IMR-90 (cell line): ENCODE data around the gene VMAC. TPM values are rescaled to one million over a fixed set of nuclear protein-coding genes. Genes with fewer than 3 reads are reported as not detected.

Source experiments
- ATAC-seq: fragments of 200-7000 bp; cut with Tn5 transposase; 2 replicates; pipeline ENCODE4 v1.9.1; 2020; ENCODE audit warnings: low read depth, mild to moderate bottlenecking, moderate library complexity
- BruUV-seq: library from RNA; stranded (reverse); fragments of 400-500 nt; replicated peaks from 2 replicates; lab custom pipeline; 2021; lab: Mats Ljungman, UMichigan
- CTCF ChIA-PET: fragments of 300-600 bp; formaldehyde crosslinking; extraction: SDS; loops from one replicate; lab custom pipeline; 2021; ENCODE audit warnings: antibody characterized with exemption; lab: Yijun Ruan, JAX
- POLR2A ChIA-PET: fragments of 300-600 bp; sonication (Branson Sonifier 250); formaldehyde crosslinking; loops from one replicate; lab custom pipeline; 2022; ENCODE audit warnings: antibody characterized with exemption; ENCODE audit not compliant: unreplicated experiment; lab: Charles Lee
- DNase-seq: peaks from one replicate; pipeline ENCODE4 v3.0.0; 2013
- H2AFZ ChIP-seq: replicated peaks from 2 replicates; pipeline ENCODE3; 2013; ENCODE audit warnings: low read length, mild to moderate bottlenecking; ENCODE audit not compliant: poor library complexity
- H2AK5ac ChIP-seq: 2 replicates; pipeline ENCODE4 v1.6.1; 2013; ENCODE audit warnings: low read depth, low read length, inconsistent platforms
- H2AK9ac ChIP-seq: replicated peaks from 2 replicates; pipeline ENCODE3; 2013; ENCODE audit warnings: mild to moderate bottlenecking, low read depth, low read length, moderate library complexity; ENCODE audit not compliant: poor library complexity
- H2BK120ac ChIP-seq: 2 replicates; pipeline ENCODE4 v1.6.1; 2013; ENCODE audit warnings: low read depth, low read length, inconsistent platforms
- H2BK15ac ChIP-seq: 3 replicates; pipeline ENCODE4 v1.6.1; 2013; ENCODE audit warnings: low read depth, low read length, inconsistent platforms
- H2BK20ac ChIP-seq: 2 replicates; pipeline ENCODE4 v1.6.1; 2013; ENCODE audit warnings: low read depth, mild to moderate bottlenecking, inconsistent platforms, low read length, moderate library complexity
- H2BK5ac ChIP-seq: 2 replicates; pipeline ENCODE4 v1.6.1; 2013; ENCODE audit warnings: mild to moderate bottlenecking, low read depth, low read length, inconsistent platforms; ENCODE audit not compliant: poor library complexity, severe bottlenecking
- H3K14ac ChIP-seq: replicated peaks from 2 replicates; pipeline ENCODE4 v1.6.1; 2013; ENCODE audit warnings: low read depth, low read length, inconsistent platforms
- H3K18ac ChIP-seq: 2 replicates; pipeline ENCODE4 v1.6.1; 2013; ENCODE audit warnings: low read depth, low read length, control low read depth
- H3K23ac ChIP-seq: 2 replicates; pipeline ENCODE4 v1.6.1; 2013; ENCODE audit warnings: low read depth, low read length, inconsistent platforms
- H3K27ac ChIP-seq: 2 replicates; pipeline ENCODE4 v1.5.1; 2013; ENCODE audit warnings: mild to moderate bottlenecking, control low read depth, low read length; ENCODE audit not compliant: insufficient read depth
- H3K27me3 ChIP-seq: 2 replicates; pipeline ENCODE4 v1.6.1; 2013; ENCODE audit warnings: low read length; ENCODE audit not compliant: control insufficient read depth, insufficient read depth
- H3K36me3 ChIP-seq: 2 replicates; pipeline ENCODE4 v1.6.1; 2013; ENCODE audit warnings: low read length, mixed read lengths; ENCODE audit not compliant: control insufficient read depth, insufficient read depth
- H3K4ac ChIP-seq: 2 replicates; pipeline ENCODE4 v1.6.1; 2013; ENCODE audit warnings: low read depth, low read length, inconsistent platforms
- H3K4me1 ChIP-seq: 2 replicates; pipeline ENCODE4 v1.6.1; 2013; ENCODE audit warnings: low read length, mixed read lengths; ENCODE audit not compliant: control insufficient read depth, insufficient read depth
- H3K4me2 ChIP-seq: 2 replicates; pipeline ENCODE4 v1.6.1; 2013; ENCODE audit warnings: low read depth, mild to moderate bottlenecking, control low read depth, low read length, moderate library complexity
- H3K4me3 ChIP-seq: 2 replicates; pipeline ENCODE4 v1.5.1; 2013; ENCODE audit warnings: low read depth, mild to moderate bottlenecking, control low read depth, low read length, moderate library complexity; ENCODE audit not compliant: insufficient read depth
- H3K56ac ChIP-seq: 2 replicates; pipeline ENCODE4 v1.6.1; 2013; ENCODE audit warnings: low read length, inconsistent platforms; ENCODE audit not compliant: insufficient read depth; ENCODE audit errors: extremely low read depth
- H3K79me1 ChIP-seq, 2 experiments: 2 replicates each; pipeline ENCODE4 v1.6.1; 2013; ENCODE audit warnings: low read length in 2 of 2, inconsistent platforms in 1 of 2, low read depth in 1 of 2
- H3K9ac ChIP-seq: 2 replicates; pipeline ENCODE4 v1.6.1; 2013; ENCODE audit warnings: low read depth, low read length, control low read depth
- H3K9me1 ChIP-seq: 2 replicates; pipeline ENCODE4 v1.6.1; 2013; ENCODE audit warnings: low read length, inconsistent platforms; ENCODE audit not compliant: insufficient read depth
- H3K9me3 ChIP-seq: 2 replicates; pipeline ENCODE4 v1.6.1; 2013; ENCODE audit warnings: low read length; ENCODE audit not compliant: control insufficient read depth, insufficient read depth
- H4K20me1 ChIP-seq: 2 replicates; pipeline ENCODE4 v1.6.1; 2013; ENCODE audit warnings: low read length, inconsistent platforms; ENCODE audit not compliant: insufficient read depth
- H4K5ac ChIP-seq: 2 replicates; pipeline ENCODE4 v1.6.1; 2013; ENCODE audit warnings: mild to moderate bottlenecking, low read depth, low read length, control low read depth
- H4K8ac ChIP-seq, 2 experiments: 2 replicates each; pipeline ENCODE4 v1.6.1; 2013; ENCODE audit warnings: low read depth in 2 of 2, low read length in 2 of 2, control low read depth in 1 of 2, inconsistent platforms in 1 of 2
- H4K91ac ChIP-seq: 2 replicates; pipeline ENCODE4 v1.6.1; 2013; ENCODE audit warnings: low read depth, low read length, inconsistent platforms; ENCODE audit not compliant: insufficient read depth
- BHLHE40 ChIP-seq: fragments of 150-350 bp; IDR thresholded peaks from 2 replicates; pipeline ENCODE4 v1.6.1; 2016; ENCODE audit warnings: mild to moderate bottlenecking, low read depth, low read length
- FOS ChIP-seq: fragments of 150-350 bp; IDR thresholded peaks from 2 replicates; pipeline ENCODE4 v1.6.1; 2016; ENCODE audit warnings: low read depth, low read length
- MAZ ChIP-seq: IDR thresholded peaks from 2 replicates; pipeline ENCODE4 v1.6.1; 2012; ENCODE audit warnings: low read depth, mild to moderate bottlenecking, low read length, improper control_type of control experiment, moderate library complexity, borderline replicate concordance
- NFE2L2 ChIP-seq: fragments of 150-350 bp; IDR thresholded peaks from 2 replicates; pipeline ENCODE4 v1.6.1; 2016; ENCODE audit warnings: low read depth, mild to moderate bottlenecking, low read length
- WGBS, 2 experiments: methylation state at CpG; one replicate each; pipeline versions ENCODE4 v1.1.5 to v1.1.7; 2013; ENCODE audit warnings: missing lambda C conversion rate in 2 of 2; ENCODE audit not compliant: insufficient read length in 1 of 2; ENCODE audit errors: extremely low coverage in 2 of 2; 5-methylcytosine and 5-hydroxymethylcytosine counted together
- dilution Hi-C: fragments of 300-500 bp; cut with HindIII; formaldehyde crosslinking; loops from one replicate; pipeline ENCODE4 v1.14.3; 2018; ENCODE audit warnings: low sequenced_read_pairs; ENCODE audit not compliant: unreplicated experiment
- in situ Hi-C: fragments of 300-500 bp; cut with MboI; formaldehyde crosslinking; loops from 3 replicates; pipeline ENCODE4 v1.14.3; 2019; ENCODE audit warnings: low sequenced_read_pairs, inconsistent platforms, mixed read lengths
- intact Hi-C: fragments of 100-400 bp; cut with micrococcal nuclease; formaldehyde crosslinking; loops from 2 replicates; pipeline ENCODE4 v1.10.0; 2022
- polyA plus RNA-seq, 3 experiments: library from polyadenylated mRNA; depleted of rRNA; stranded (reverse); fragments of >200 nt; gene quantifications; 2 replicates each; pipeline ENCODE4 v1.2.3, GENCODE V29; 2012; ENCODE audit warnings: low replicate concordance in 1 of 3
- total RNA-seq: library from RNA; depleted of rRNA; stranded (reverse); fragments of >200 nt; gene quantifications from 2 replicates; pipeline ENCODE4 v1.2.3, GENCODE V29; 2012
- TF ChIP-seq, protein P1 (sequence below): fragments of 150-350 bp; IDR thresholded peaks from 2 replicates; pipeline ENCODE4 v1.6.1; 2017; ENCODE audit warnings: mild to moderate bottlenecking, antibody characterized with exemption, low read length, low read depth

Gene VMAC
- total and polyA plus RNA-seq, 2 of the 4 experiments (the other 2 are of a cell fraction): 1.4 to 3.1 TPM

DNA sequence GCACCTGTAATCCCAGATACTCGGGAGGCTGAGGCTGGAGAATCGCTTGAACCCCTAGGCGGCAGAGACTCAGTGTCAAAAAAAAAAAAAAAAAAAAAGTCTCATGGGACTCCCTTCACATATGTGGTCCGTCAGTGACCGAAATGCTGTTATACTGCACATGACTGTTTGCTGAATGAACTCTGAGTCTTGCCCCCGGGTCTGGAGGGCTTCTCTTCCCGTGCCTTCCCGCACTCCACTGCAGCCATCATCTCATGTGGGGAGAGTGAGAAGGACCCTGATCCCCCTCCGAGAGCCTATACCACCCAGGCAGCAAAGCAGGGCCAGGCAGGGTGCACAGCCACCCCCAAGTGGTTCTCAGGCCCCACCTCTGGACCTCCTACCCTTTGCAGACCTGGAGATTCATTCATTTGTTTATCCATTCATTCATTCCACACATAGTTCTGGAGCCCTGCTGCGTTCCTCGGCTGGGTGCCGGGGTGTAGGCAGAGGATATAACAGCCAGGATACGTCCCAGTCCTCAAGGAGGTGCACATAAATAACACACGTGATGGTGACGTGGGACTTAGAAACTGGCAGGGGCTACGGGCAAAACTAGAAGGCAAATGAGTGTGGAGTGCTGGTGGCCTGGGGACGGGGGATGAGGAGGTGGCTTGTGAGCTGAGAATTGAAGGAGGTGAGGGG is 15.2 kb upstream of the VMAC start:
- H4K91ac ChIP-seq: peak overlapping the region; percentile 90
- no peaks in the 10 kb centered on the region for H3K79me1 ChIP-seq
- peak overlapping the region; percentile 93 for H3K4ac ChIP-seq
- peak overlapping the region; percentile 95 for H2BK20ac ChIP-seq
- peak overlapping the region; percentile 83; the same call in 2 of the 3 replicates for H2BK15ac ChIP-seq
- peak overlapping the region; percentile 48 for H3K4me2 ChIP-seq
- TF ChIP-seq NFE2L2 (no peak), FOS (no peak), MAZ (0 out of 2 replicates have a peak, but pooled peaks have one; percentile 9), BHLHE40 (peak; percentile 81)
- TF ChIP-seq, protein P1, sequence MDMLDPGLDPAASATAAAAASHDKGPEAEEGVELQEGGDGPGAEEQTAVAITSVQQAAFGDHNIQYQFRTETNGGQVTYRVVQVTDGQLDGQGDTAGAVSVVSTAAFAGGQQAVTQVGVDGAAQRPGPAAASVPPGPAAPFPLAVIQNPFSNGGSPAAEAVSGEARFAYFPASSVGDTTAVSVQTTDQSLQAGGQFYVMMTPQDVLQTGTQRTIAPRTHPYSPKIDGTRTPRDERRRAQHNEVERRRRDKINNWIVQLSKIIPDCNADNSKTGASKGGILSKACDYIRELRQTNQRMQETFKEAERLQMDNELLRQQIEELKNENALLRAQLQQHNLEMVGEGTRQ: peak; percentile 78
- no TSS peak for BruUV-seq
- H2AFZ ChIP-seq: peak overlapping the region; percentile 87
- H3K4me3 ChIP-seq: no peak overlapping the region
- CTCF ChIA-PET: interaction anchor here (4.6 kb wide), 1 partner anchor 85 kb away, joined by 37 read pairs; the partner anchor contains the start of gene NRTN
- H3K36me3 ChIP-seq: peaks cover 2% of the 10 kb centered on the region; the same call in 1 of the 2 replicates
- peak overlapping the region; percentile 67 for H3K27ac ChIP-seq
- DNase-seq (peak; percentile 70), ATAC-seq (peak; percentile 65)
- peak overlapping the region; percentile 81 for H3K18ac ChIP-seq
- peak overlapping the region; percentile 60; the same call in 1 of the 2 replicates for H3K23ac ChIP-seq
- 19% methylated on average over 7 of the region's 17 CpGs; no CpG with 5 or more reads in 1 of the 2 experiments for WGBS, 2 experiments
- intact Hi-C loops: no loop called here
- no peaks in the 10 kb centered on the region for H3K9me3 ChIP-seq
- peak overlapping the region; percentile 26 for H4K5ac ChIP-seq
- H3K27me3 ChIP-seq: no peaks in the 10 kb centered on the region
- H3K4me1 ChIP-seq: peaks cover 19% of the 10 kb centered on the region
- POLR2A ChIA-PET: no interaction called here
- peak overlapping the region; percentile 28 to 93; a peak in 3 of 4 replicates for H4K8ac ChIP-seq
- in situ Hi-C loops: no loop called here
- H2AK5ac ChIP-seq: peak overlapping the region; percentile 82
- no peaks in the 10 kb centered on the region for H4K20me1 ChIP-seq
- no peak overlapping the region; the same call in 1 of the 2 replicates for H3K56ac ChIP-seq
- peak overlapping the region; percentile 85 for H2AK9ac ChIP-seq
- H3K14ac ChIP-seq: peak overlapping the region; percentile 90
- peak overlapping the region; percentile 29; the same call in 1 of the 2 replicates for H3K9ac ChIP-seq
- 0 out of 2 replicates have a peak, but pooled peaks cover 3% of the 10 kb centered on the region for H3K9me1 ChIP-seq
- dilution Hi-C loops: no loop called here
- peak overlapping the region; percentile 97 for H2BK120ac ChIP-seq
- peak overlapping the region; percentile 47 for H2BK5ac ChIP-seq
